ENCODE results near the gene ECHS1. TPM values are rescaled to one million over a fixed set of nuclear protein-coding genes. Genes with fewer than 3 reads are reported as not detected.

The ECHS1 gene
- total and polyA plus RNA-seq, 10 of the 15 experiments (the other 5 are each of a cell fraction or from before 2014, with no cell fraction given) = 32.7 to 164 (median 62.4) TPM

- SMC1A ChIA-PET (ENCODE audit: uncharacterized antibody, unreplicated experiment) = interaction anchor here (1.2 to 1.3 kb wide), 2 partner anchors 11 to 64 kb away, joined by 4 to 5 read pairs; no protein-coding TSS in a partner anchor
- BruUV-seq (replicated peaks) = no TSS peak
- Histone ChIP-seq H4K20me1 (ENCODE audit: control insufficient read depth, insufficient read depth) (no peaks in the 10 kb centered on the region), H3K27ac (ENCODE audit: control insufficient read depth, insufficient read depth) (peak overlapping the region; percentile 95), H3K79me2 (ENCODE audit: control insufficient read depth, insufficient read depth, low read length) (peaks cover 24% of the 10 kb centered on the region), H3K4me2 (ENCODE audit: control insufficient read depth, insufficient read depth) (peak overlapping the region; percentile 75), H2AFZ (ENCODE audit: control insufficient read depth, low read depth, low read length) (peak overlapping the region; percentile 22; the same call in 1 of the 2 replicates), H3K4me1 (ENCODE audit: control insufficient read depth, insufficient read depth, low read length) (peaks cover 40% of the 10 kb centered on the region), H3K27me3 (replicated peaks in 1 of 2; ENCODE audit: control insufficient read depth in 2 of 2, insufficient read depth in 2 of 2, low read length in 1 of 2) (no peaks in the 10 kb centered on the region), H3K9ac (ENCODE audit: control insufficient read depth, insufficient read depth, low read length) (peak overlapping the region; percentile 98), H3K9me3 (replicated peaks; ENCODE audit: control insufficient read depth, insufficient read depth, low read length) (no peaks in the 10 kb centered on the region), H3K36me3 (ENCODE audit: control insufficient read depth in 2 of 2, insufficient read depth in 2 of 2, low read length in 1 of 2) (peaks cover 3% of the 10 kb centered on the region in 2 experiments; a peak in 3 of 4 replicates), H3K4me3 (0 out of 2 replicates have a peak overlapping the region, but pooled peaks have one; percentile 26)
- WGBS (ENCODE audit: insufficient coverage, insufficient replicate concordance, low lambda C conversion rate, missing lambda C conversion rate) = 23% methylated on average over 27 of the region's 27 CpGs
- ATAC-seq (no peak), FAIRE-seq (no peak), DNase-seq (ENCODE audit: low read depth, low spot score) (no peak)
- TF ChIP-seq YY1 (IDR thresholded peaks at IDR 0.05; ENCODE audit: low read depth, low read length) (no peak), ESRRA (IDR thresholded peaks at IDR 0.05; ENCODE audit: low read length) (no peak), NFXL1 (IDR thresholded peaks at IDR 0.05; ENCODE audit: borderline replicate concordance) (no peak), MYB (IDR thresholded peaks at IDR 0.05; ENCODE audit: borderline replicate concordance, low read depth, low read length) (no peak), SPI1 (IDR thresholded peaks at IDR 0.05; ENCODE audit: borderline replicate concordance, insufficient read depth, low read depth, low read length) (no peak), SMARCA5 (IDR thresholded peaks at IDR 0.05) (no peak), NR2F1 (conservative IDR thresholded peaks at IDR 0.05) (no peak), EGR1 (IDR thresholded peaks at IDR 0.05; ENCODE audit: borderline replicate concordance in 1 of 2, low read depth in 2 of 2, low read length in 2 of 2) (no peak), BACH1 (IDR thresholded peaks at IDR 0.05; ENCODE audit: borderline replicate concordance) (no peak), CBX5 (IDR thresholded peaks at IDR 0.05; ENCODE audit: low read depth) (no peak), JUNB (IDR thresholded peaks at IDR 0.05) (no peak), POLR2AphosphoS2 (IDR thresholded peaks at IDR 0.05; ENCODE audit: low read depth, low read length) (no peak), CHD2 (IDR thresholded peaks at IDR 0.05; ENCODE audit: borderline replicate concordance, low read depth, low read length) (no peak), KDM1A (IDR thresholded peaks at IDR 0.05; ENCODE audit: borderline replicate concordance) (no peak), CBFB (IDR thresholded peaks at IDR 0.05; ENCODE audit: low read depth) (no peak), WRNIP1 (IDR thresholded peaks at IDR 0.05; ENCODE audit: borderline replicate concordance, low read depth, low read length) (no peak), TCF3 (IDR thresholded peaks at IDR 0.05; ENCODE audit: borderline replicate concordance, insufficient read depth, low read depth, low read length) (no peak), TAF1 (IDR thresholded peaks at IDR 0.05; ENCODE audit: borderline replicate concordance, low read depth, low read length) (no peak), HDAC6 (IDR thresholded peaks at IDR 0.05; ENCODE audit: unreplicated experiment) (no peak), ZNF384 (IDR thresholded peaks at IDR 0.05; ENCODE audit: borderline replicate concordance, low read depth, low read length) (no peak)
- RAD21 ChIA-PET (ENCODE audit: unreplicated experiment) = no interaction called here
- POLR2A ChIA-PET = no interaction called here
- CTCF ChIA-PET = interaction anchor here (1.1 kb wide), 1 partner anchor 64 kb away, joined by 4 read pairs; no protein-coding TSS in a partner anchor
- in situ Hi-C loops (cut with MboI) (no loop called here), intact Hi-C loops (cut with micrococcal nuclease; ENCODE audit: unreplicated experiment) (loop anchor here (5.0 kb wide), 2 partner anchors 66 to 86 kb away; partner anchors contain the start of genes TUBGCP2 and ZNF511)
These were observed 20.4 kb upstream of the ECHS1 start for GRCh38 chr10:133393401-133394063.

Measured in GM12878 (cell line).